H1 (cell line): ENCODE measurements around the gene HIVEP2. TPM values are rescaled to one million over a fixed set of nuclear protein-coding genes. Genes with fewer than 3 reads are reported as not detected.

Experiments used
- BACH1 ChIP-seq: IDR thresholded peaks from 2 replicates; pipeline ENCODE4 v1.6.1; 2012; ENCODE audit warnings: low read length, improper control_type of control experiment
- BCL11A ChIP-seq, 2 experiments: IDR thresholded peaks; one replicate each; pipeline ENCODE4 v1.6.1; 2011; ENCODE audit warnings: low read depth in 2 of 2, low read length in 2 of 2, mild to moderate bottlenecking in 2 of 2
- BRCA1 ChIP-seq: IDR thresholded peaks from 2 replicates; pipeline ENCODE4 v1.6.1; 2012; ENCODE audit warnings: low read depth, low read length, improper control_type of control experiment
- CBX8 ChIP-seq: fragments of 300-800, 300-1000 bp; sonication (generic); IDR thresholded peaks from 2 replicates; pipeline ENCODE4 v1.7.1; 2016; ENCODE audit warnings: low read depth, low read length, borderline replicate concordance
- CHD2 ChIP-seq: IDR thresholded peaks from 2 replicates; pipeline ENCODE4 v1.6.1; 2012; ENCODE audit warnings: low read length, improper control_type of control experiment
- CTBP2 ChIP-seq: IDR thresholded peaks from 2 replicates; pipeline ENCODE4 v1.7.0; 2011; ENCODE audit warnings: borderline replicate concordance, mild to moderate bottlenecking, moderate library complexity, mixed read lengths, low read length; ENCODE audit not compliant: insufficient read depth, insufficient read length
- EP300 ChIP-seq, 2 experiments: IDR thresholded peaks; 1 replicate in 1 of 2; 2 replicates in 1 of 2; pipeline ENCODE4 v1.6.1; 2011 to 2012; ENCODE audit warnings: low read depth in 2 of 2, low read length in 2 of 2, mild to moderate bottlenecking in 2 of 2, borderline replicate concordance in 1 of 2, inconsistent platforms in 1 of 2, moderate library complexity in 1 of 2
- GABPA ChIP-seq: IDR thresholded peaks from 2 replicates; pipeline ENCODE4 v1.6.1; 2011; ENCODE audit warnings: mild to moderate bottlenecking, low read length, moderate library complexity, borderline replicate concordance; ENCODE audit not compliant: insufficient read depth
- HDAC6 ChIP-seq: IDR thresholded peaks from one replicate; pipeline ENCODE4 v1.7.1; 2012; ENCODE audit warnings: low read depth, mild to moderate bottlenecking, inconsistent platforms, low read length, moderate library complexity
- JUN ChIP-seq: IDR thresholded peaks from 2 replicates; pipeline ENCODE4 v1.6.1; 2011; ENCODE audit warnings: low read depth, mild to moderate bottlenecking, improper control_type of control experiment, low read length
- KDM1A ChIP-seq: fragments of 200-600, 300-600 bp; sonication (generic); IDR thresholded peaks from 2 replicates; pipeline ENCODE4 v1.7.1; 2016; ENCODE audit warnings: mild to moderate bottlenecking, low read length, borderline replicate concordance
- NRF1 ChIP-seq: IDR thresholded peaks from 2 replicates; pipeline ENCODE4 v1.6.1; 2011; ENCODE audit warnings: mild to moderate bottlenecking, low read depth, low read length, improper control_type of control experiment
- PHF8 ChIP-seq: fragments of 200-600 bp; sonication (generic); conservative IDR thresholded peaks from 2 replicates; pipeline ENCODE4 v1.7.1; 2012; ENCODE audit warnings: low read depth, mild to moderate bottlenecking, inconsistent platforms, low read length, moderate library complexity
- POLR2A ChIP-seq, 2 experiments: IDR thresholded peaks; 1 replicate in 1 of 2; 2 replicates in 1 of 2; pipeline ENCODE4 v1.6.1; 2011; ENCODE audit warnings: low read depth in 2 of 2, low read length in 2 of 2, mild to moderate bottlenecking in 2 of 2; ENCODE audit errors: control extremely low read depth in 1 of 2
- POLR2AphosphoS5 ChIP-seq: IDR thresholded peaks from 2 replicates; pipeline ENCODE4 v1.6.1; 2011; ENCODE audit warnings: low read depth, low read length
- POU5F1 ChIP-seq: IDR thresholded peaks from 2 replicates; pipeline ENCODE4 v1.6.1; 2011; ENCODE audit warnings: low read depth, mild to moderate bottlenecking, low read length, moderate library complexity
- RAD21 ChIP-seq, 2 experiments: IDR thresholded peaks in 1 of 2; conservative IDR thresholded peaks in 1 of 2; 2 replicates each; pipeline ENCODE4 v1.6.1; 2011; ENCODE audit warnings: low read depth in 2 of 2, low read length in 2 of 2, improper control_type of control experiment in 1 of 2, inconsistent platforms in 1 of 2, mild to moderate bottlenecking in 1 of 2, moderate library complexity in 1 of 2
- SIX5 ChIP-seq: IDR thresholded peaks from 2 replicates; pipeline ENCODE4 v1.6.1; 2011; ENCODE audit warnings: mild to moderate bottlenecking, low read depth, low read length
- SP1 ChIP-seq: IDR thresholded peaks from 2 replicates; pipeline ENCODE4 v1.6.1; 2011; ENCODE audit warnings: low read depth, low read length
- SP4 ChIP-seq: IDR thresholded peaks from 2 replicates; pipeline ENCODE4 v1.6.1; 2012; ENCODE audit warnings: low read length, inconsistent platforms
- SRF ChIP-seq: IDR thresholded peaks from 2 replicates; pipeline ENCODE4 v1.6.1; 2011; ENCODE audit warnings: mild to moderate bottlenecking, low read depth, low read length, moderate library complexity
- SUZ12 ChIP-seq: fragments of 200-600 bp; sonication (generic); IDR thresholded peaks from 2 replicates; pipeline ENCODE4 v1.6.1; 2012; ENCODE audit warnings: mild to moderate bottlenecking, inconsistent platforms, low read length, moderate library complexity, mixed read lengths
- TCF12 ChIP-seq: IDR thresholded peaks from 2 replicates; pipeline ENCODE4 v1.6.1; 2011; ENCODE audit warnings: low read depth, mild to moderate bottlenecking, low read length
- YY1 ChIP-seq: IDR thresholded peaks from 2 replicates; pipeline ENCODE4 v1.6.1; 2011; ENCODE audit warnings: low read depth, mild to moderate bottlenecking, low read length
- polyA plus RNA-seq, 7 experiments: library from polyadenylated mRNA; depleted of rRNA in 3 of 7; stranded (reverse) in 5 of 7; unstranded in 2 of 7; fragments of >200 nt in 5 of 7; fragments of 200-250 nt in 2 of 7; gene quantifications; 1 replicate in 5 of 7; 2 replicates in 1 of 7; 4 replicates in 1 of 7; pipeline versions ENCODE4 v1.2.1 to v1.2.3, GENCODE V29; 2011 to 2013; ENCODE audit warnings: missing spikeins in 2 of 7, mixed read lengths in 2 of 7
- total RNA-seq: library from RNA; stranded (reverse); fragmentation: NEBNext Ultra II Directional; extraction: Animal tissue kit (Norgen Biotek cat#: 25700); gene quantifications from 2 replicates; pipeline ENCODE4 v1.2.1, GENCODE V29; 2021
- TF ChIP-seq, protein P1 (sequence below): IDR thresholded peaks from 2 replicates; pipeline ENCODE4 v1.6.1; 2011; ENCODE audit warnings: low read depth, mild to moderate bottlenecking, low read length; ENCODE audit not compliant: insufficient read depth

The HIVEP2 gene
- total and polyA plus RNA-seq, 2 of the 8 experiments (the other 6 are each of a cell fraction or from before 2014, with no cell fraction given): 2.2 to 6.1 TPM

GRCh38 chr6:142926494-142927270 is 18.3 kb downstream of the HIVEP2 start (continued):
- TF ChIP-seq BCL11A (IDR thresholded peaks at IDR 0.05; ENCODE audit: low read depth in 2 of 2, low read length in 2 of 2) (no peak), CHD2 (no peak), TCF12 (no peak), SRF (no peak), KDM1A (no peak), BACH1 (no peak), EP300 (IDR thresholded peaks at IDR 0.05; ENCODE audit: borderline replicate concordance in 1 of 2, low read depth in 2 of 2, low read length in 2 of 2) (no peak), SP1 (no peak), POLR2AphosphoS5 (0 out of 2 replicates have a peak, but pooled peaks have one; percentile 7), NRF1 (no peak), POU5F1 (no peak), GABPA (no peak), JUN (no peak), CBX8 (no peak), HDAC6 (no peak), YY1 (0 out of 2 replicates have a peak, but pooled peaks have one; percentile 38), BRCA1 (no peak), RAD21 (IDR thresholded peaks at IDR 0.05 in 1 of 2, conservative IDR thresholded peaks at IDR 0.05 in 1 of 2; ENCODE audit: low read depth in 2 of 2, low read length in 2 of 2) (peak in 1 of 2 experiments; percentile 1; a peak in 1 of 4 replicates), SIX5 (no peak), SP4 (no peak), CTBP2 (peak; percentile 87), SUZ12 (peak; percentile 61; the same call in 1 of the 2 replicates), PHF8 (no peak; the same call in 1 of the 2 replicates), POLR2A (IDR thresholded peaks at IDR 0.05; ENCODE audit: control extremely low read depth in 1 of 2, low read depth in 2 of 2, low read length in 2 of 2) (peak in 1 of 2 experiments; percentile 54; a peak in 1 of 3 replicates)
- TF ChIP-seq, protein P1, sequence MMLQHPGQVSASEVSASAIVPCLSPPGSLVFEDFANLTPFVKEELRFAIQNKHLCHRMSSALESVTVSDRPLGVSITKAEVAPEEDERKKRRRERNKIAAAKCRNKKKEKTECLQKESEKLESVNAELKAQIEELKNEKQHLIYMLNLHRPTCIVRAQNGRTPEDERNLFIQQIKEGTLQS: no peak
